ENCODE results near the gene KIZ. TPM values are rescaled to one million over a fixed set of nuclear protein-coding genes. Genes with fewer than 3 reads are reported as not detected.

Gene KIZ
- total RNA-seq, 2 experiments from 2014 or later, result 17.3 to 22.1 TPM

- peaks cover 81% of the 10 kb centered on the region for H3K27me3 Mint-ChIP-seq
- H3K9me3 Mint-ChIP-seq, result no peaks in the 10 kb centered on the region
- DNase-seq, result peak; percentile 43
- H3K4me3 Mint-ChIP-seq, result peak overlapping the region; percentile 78
- H3K27ac Mint-ChIP-seq, result peak overlapping the region; percentile 83
- CTCF ChIA-PET, result interaction anchor here (0.6 to 2.2 kb wide), 5 partner anchors 26 to 404 kb away, joined by 3 to 6 read pairs (median 3); no protein-coding TSS in a partner anchor
- peaks cover 43% of the 10 kb centered on the region for H3K4me1 Mint-ChIP-seq
- H3K36me3 Mint-ChIP-seq (ENCODE audit: low read depth), result peaks cover 6% of the 10 kb centered on the region
- POLR2A ChIA-PET, result interaction anchor here (0.8 to 2.4 kb wide), 4 partner anchors 26 to 457 kb away, joined by 3 to 13 read pairs (median 3); partner anchors contain the start of genes KIZ and XRN2
Measured at GRCh38 chr20:21100578-21101452, 25.1 kb upstream of the KIZ start.

GRCh38 chr20:21101453-21101931 is 24.4 kb upstream of the KIZ start:
- H3K36me3 Mint-ChIP-seq (ENCODE audit: low read depth), result peaks cover 6% of the 10 kb centered on the region
- H3K4me1 Mint-ChIP-seq, result peaks cover 44% of the 10 kb centered on the region
- H3K27ac Mint-ChIP-seq, result no peak overlapping the region
- H3K4me3 Mint-ChIP-seq, result peak overlapping the region; percentile 78
- CTCF ChIA-PET, result interaction anchor here (0.6 to 2.2 kb wide), 4 partner anchors 52 to 404 kb away, joined by 3 to 6 read pairs (median 4); no protein-coding TSS in a partner anchor
- peak; percentile 29 for DNase-seq
- H3K9me3 Mint-ChIP-seq, result no peaks in the 10 kb centered on the region
- POLR2A ChIA-PET, result interaction anchor here (1.2 to 2.4 kb wide), 3 partner anchors 25 to 402 kb away, joined by 3 to 13 read pairs (median 3); partner anchors contain the start of genes KIZ and XRN2
- H3K27me3 Mint-ChIP-seq, result peaks cover 81% of the 10 kb centered on the region

- POLR2A ChIA-PET, result interaction anchor here (1.2 to 2.4 kb wide), 2 partner anchors 24 to 402 kb away, joined by 3 to 13 read pairs; partner anchors contain the start of gene KIZ
- DNase-seq, result peak; percentile 29
- CTCF ChIA-PET, result interaction anchor here (1.0 to 2.2 kb wide), 4 partner anchors 53 to 403 kb away, joined by 3 to 6 read pairs (median 4); no protein-coding TSS in a partner anchor
- Mint-ChIP-seq H3K36me3 (ENCODE audit: low read depth) (peaks cover 6% of the 10 kb centered on the region), H3K4me3 (peak overlapping the region; percentile 70), H3K9me3 (no peaks in the 10 kb centered on the region), H3K4me1 (peaks cover 45% of the 10 kb centered on the region), H3K27me3 (peaks cover 80% of the 10 kb centered on the region), H3K27ac (peak overlapping the region; percentile 35)
Measured at GRCh38 chr20:21101932-21102575, 23.8 kb upstream of the KIZ start.

GRCh38 chr20:21102603-21103311 is 23.1 kb upstream of the KIZ start:
- peaks cover 6% of the 10 kb centered on the region for H3K36me3 Mint-ChIP-seq (ENCODE audit: low read depth)
- no peaks in the 10 kb centered on the region for H3K9me3 Mint-ChIP-seq
- H3K4me1 Mint-ChIP-seq, result peaks cover 45% of the 10 kb centered on the region
- H3K27ac Mint-ChIP-seq, result no peak overlapping the region
- peaks cover 82% of the 10 kb centered on the region for H3K27me3 Mint-ChIP-seq
- ChIA-PET CTCF (interaction anchor here (0.7 to 2.2 kb wide), 3 partner anchors 23 to 402 kb away, joined by 3 to 6 read pairs (median 3); partner anchors contain the start of gene KIZ), POLR2A (interaction anchor here (2.4 kb wide), 1 partner anchor 24 kb away, joined by 13 read pairs; the partner anchor contains the start of gene KIZ)
- peak overlapping the region; percentile 70 for H3K4me3 Mint-ChIP-seq
- peak; percentile 53 for DNase-seq

GRCh38 chr20:21103582-21104465 is 22.1 kb upstream of the KIZ start:
- Mint-ChIP-seq H3K27me3 (peaks cover 80% of the 10 kb centered on the region), H3K36me3 (ENCODE audit: low read depth) (peaks cover 6% of the 10 kb centered on the region), H3K27ac (peak overlapping the region; percentile 6), H3K4me1 (peaks cover 41% of the 10 kb centered on the region), H3K4me3 (peak overlapping the region; percentile 70), H3K9me3 (no peaks in the 10 kb centered on the region)
- CTCF ChIA-PET, result no interaction called here
- DNase-seq, result no peak
- POLR2A ChIA-PET, result interaction anchor here (2.4 kb wide), 1 partner anchor 23 kb away, joined by 13 read pairs; the partner anchor contains the start of gene KIZ

GRCh38 chr20:21104466-21104761 is 21.5 kb upstream of the KIZ start:
- Mint-ChIP-seq H3K27me3 (peaks cover 78% of the 10 kb centered on the region), H3K4me1 (peaks cover 36% of the 10 kb centered on the region), H3K4me3 (no peak overlapping the region), H3K9me3 (no peaks in the 10 kb centered on the region), H3K27ac (no peak overlapping the region), H3K36me3 (ENCODE audit: low read depth) (peaks cover 6% of the 10 kb centered on the region)
- POLR2A ChIA-PET, result no interaction called here
- DNase-seq, result no peak
- CTCF ChIA-PET, result no interaction called here

- no peak for DNase-seq
- Mint-ChIP-seq H3K27me3 (peaks cover 77% of the 10 kb centered on the region), H3K4me1 (peaks cover 34% of the 10 kb centered on the region), H3K27ac (no peak overlapping the region), H3K4me3 (no peak overlapping the region), H3K9me3 (no peaks in the 10 kb centered on the region), H3K36me3 (ENCODE audit: low read depth) (peaks cover 6% of the 10 kb centered on the region)
- POLR2A ChIA-PET, result interaction anchor here (0.9 kb wide), 1 partner anchor 24 kb away, joined by 3 read pairs; no protein-coding TSS in a partner anchor
- CTCF ChIA-PET, result no interaction called here
Measured at GRCh38 chr20:21104921-21105320, 21.0 kb upstream of the KIZ start.

- ChIA-PET POLR2A (interaction anchor here (0.9 kb wide), 1 partner anchor 23 kb away, joined by 3 read pairs; no protein-coding TSS in a partner anchor), CTCF (no interaction called here)
- H3K9me3 Mint-ChIP-seq, result no peaks in the 10 kb centered on the region
- no peak for DNase-seq
- no peak overlapping the region for H3K4me3 Mint-ChIP-seq
- H3K4me1 Mint-ChIP-seq, result peaks cover 31% of the 10 kb centered on the region
- H3K27me3 Mint-ChIP-seq, result peaks cover 76% of the 10 kb centered on the region
- peaks cover 4% of the 10 kb centered on the region for H3K36me3 Mint-ChIP-seq (ENCODE audit: low read depth)
- H3K27ac Mint-ChIP-seq, result no peak overlapping the region
Measured at GRCh38 chr20:21105429-21106170, 20.3 kb upstream of the KIZ start.

- Mint-ChIP-seq H3K4me3 (no peak within 1 kb of the TSS), H3K27ac (no peak within 1 kb of the TSS), H3K4me1 (peaks cover 26% of the 10 kb centered on the region), H3K27me3 (peaks cover 71% of the 10 kb centered on the region), H3K36me3 (ENCODE audit: low read depth) (no peaks in the 10 kb centered on the region), H3K9me3 (no peaks in the 10 kb centered on the region)
- ChIA-PET CTCF (no interaction called here), POLR2A (interaction anchor here (0.9 kb wide), 1 partner anchor 22 kb away, joined by 3 read pairs; no protein-coding TSS in a partner anchor)
- no peak for DNase-seq
Measured at GRCh38 chr20:21106171-21107017, 19.5 kb upstream of the KIZ start, which contains the start of gene LINC00237. Gene LINC00237, minus strand, starts transcription at chr20:21106358.

- no peaks in the 10 kb centered on the region for H3K36me3 Mint-ChIP-seq (ENCODE audit: low read depth)
- peaks cover 6% of the 10 kb centered on the region for H3K4me1 Mint-ChIP-seq
- H3K27ac Mint-ChIP-seq, result no peak overlapping the region
- ChIA-PET CTCF (no interaction called here), POLR2A (no interaction called here)
- peaks cover 59% of the 10 kb centered on the region for H3K27me3 Mint-ChIP-seq
- DNase-seq, result no peak
- no peak overlapping the region for H3K4me3 Mint-ChIP-seq
- H3K9me3 Mint-ChIP-seq, result no peaks in the 10 kb centered on the region
Measured at GRCh38 chr20:21109144-21109543, 16.7 kb upstream of the KIZ start.
